ENCODE measurements around the gene ACR.

- no peak for TF ChIP-seq CTCF (IDR thresholded peaks at IDR 0.05)
- no peak for TF ChIP-seq POLR2A (IDR thresholded peaks at IDR 0.05)
Observed at GRCh38 chr22:50733521-50734342, 4.3 kb upstream of the ACR start.

Data from testis (tissue), 2 donors.